Dendritic cell treated with granulocyte-macrophage colony-stimulating factor and Interleukin-4, amounts not matched to agents 40 ng/mL and 50 ng/mL, for 4 days (primary cell): ENCODE results near the gene PARP12.

Experiments used
- H3K27ac Mint-ChIP-seq: one replicate; pipeline ENCODE4 v1.8.0; 2022; ENCODE audit warnings: mild to moderate bottlenecking, mixed read lengths
- H3K27me3 Mint-ChIP-seq: one replicate; pipeline ENCODE4 v1.8.0; 2022; ENCODE audit warnings: mild to moderate bottlenecking, mixed read lengths
- H3K36me3 Mint-ChIP-seq: one replicate; pipeline ENCODE4 v1.8.0; 2022; ENCODE audit warnings: low read depth, mixed read lengths
- H3K4me1 Mint-ChIP-seq: one replicate; pipeline ENCODE4 v1.8.0; 2022; ENCODE audit warnings: low read depth, mixed read lengths
- H3K4me3 Mint-ChIP-seq: one replicate; pipeline ENCODE4 v1.8.0; 2022; ENCODE audit warnings: mild to moderate bottlenecking, moderate library complexity, mixed read lengths
- H3K9me3 Mint-ChIP-seq: one replicate; pipeline ENCODE4 v1.8.0; 2022; ENCODE audit warnings: mixed read lengths
- intact Hi-C: fragments of 100-400 bp; cut with micrococcal nuclease; formaldehyde crosslinking; loops from one replicate; pipeline ENCODE4 v1.15.0; 2022

PARP12 gene

GRCh38 chr7:140021603-140022002 is 41.1 kb downstream of the PARP12 start:
- H3K36me3 Mint-ChIP-seq: peaks cover 94% of the 10 kb centered on the region
- H3K27me3 Mint-ChIP-seq: no peaks in the 10 kb centered on the region
- no peak overlapping the region for H3K4me3 Mint-ChIP-seq
- intact Hi-C loops: no loop called here
- peak overlapping the region; percentile 21 for H3K27ac Mint-ChIP-seq
- H3K4me1 Mint-ChIP-seq: peaks cover 11% of the 10 kb centered on the region
- H3K9me3 Mint-ChIP-seq: no peaks in the 10 kb centered on the region

GRCh38 chr7:140019606-140020005 is 43.1 kb downstream of the PARP12 start:
- intact Hi-C loops: no loop called here
- H3K4me3 Mint-ChIP-seq: no peak overlapping the region
- peaks cover 92% of the 10 kb centered on the region for H3K36me3 Mint-ChIP-seq

GRCh38 chr7:140019172-140019571 is 43.6 kb downstream of the PARP12 start:
- Mint-ChIP-seq H3K4me1 (peaks cover 11% of the 10 kb centered on the region), H3K36me3 (peaks cover 92% of the 10 kb centered on the region), H3K27me3 (no peaks in the 10 kb centered on the region), H3K27ac (no peak overlapping the region), H3K9me3 (no peaks in the 10 kb centered on the region), H3K4me3 (no peak overlapping the region)
- intact Hi-C loops: no loop called here

More at GRCh38 chr7:140019606-140020005, 43.1 kb downstream of the PARP12 start:
- no peaks in the 10 kb centered on the region for H3K9me3 Mint-ChIP-seq
- H3K4me1 Mint-ChIP-seq: peaks cover 11% of the 10 kb centered on the region
- no peak overlapping the region for H3K27ac Mint-ChIP-seq
- H3K27me3 Mint-ChIP-seq: no peaks in the 10 kb centered on the region

GRCh38 chr7:140018125-140019043 is 44.4 kb downstream of the PARP12 start:
- no peak overlapping the region for H3K4me3 Mint-ChIP-seq
- H3K4me1 Mint-ChIP-seq: peaks cover 11% of the 10 kb centered on the region
- peaks cover 92% of the 10 kb centered on the region for H3K36me3 Mint-ChIP-seq
- no peaks in the 10 kb centered on the region for H3K27me3 Mint-ChIP-seq
- intact Hi-C loops: no loop called here
- H3K27ac Mint-ChIP-seq: no peak overlapping the region
- H3K9me3 Mint-ChIP-seq: no peaks in the 10 kb centered on the region

- Mint-ChIP-seq H3K27me3 (no peaks in the 10 kb centered on the region), H3K36me3 (peaks cover 92% of the 10 kb centered on the region), H3K27ac (no peak overlapping the region), H3K4me3 (no peak overlapping the region), H3K9me3 (no peaks in the 10 kb centered on the region), H3K4me1 (peaks cover 11% of the 10 kb centered on the region)
- intact Hi-C loops: no loop called here
These were observed 45.2 kb downstream of the PARP12 start for GRCh38 chr7:140017543-140017942.

GRCh38 chr7:140017034-140017433 is 45.7 kb downstream of the PARP12 start:
- intact Hi-C loops: no loop called here
- Mint-ChIP-seq H3K4me1 (peaks cover 8% of the 10 kb centered on the region), H3K4me3 (no peak overlapping the region), H3K9me3 (no peaks in the 10 kb centered on the region), H3K36me3 (peaks cover 92% of the 10 kb centered on the region), H3K27ac (no peak overlapping the region), H3K27me3 (no peaks in the 10 kb centered on the region)

- intact Hi-C loops: no loop called here
- Mint-ChIP-seq H3K4me1 (peaks cover 3% of the 10 kb centered on the region), H3K9me3 (no peaks in the 10 kb centered on the region), H3K27me3 (no peaks in the 10 kb centered on the region), H3K4me3 (no peak overlapping the region), H3K27ac (no peak overlapping the region), H3K36me3 (peaks cover 92% of the 10 kb centered on the region)
These were observed 46.2 kb downstream of the PARP12 start for GRCh38 chr7:140016540-140016939.

- Mint-ChIP-seq H3K36me3 (peaks cover 96% of the 10 kb centered on the region), H3K4me1 (no peaks in the 10 kb centered on the region), H3K9me3 (no peaks in the 10 kb centered on the region), H3K4me3 (no peak overlapping the region), H3K27ac (no peak overlapping the region), H3K27me3 (no peaks in the 10 kb centered on the region)
- intact Hi-C loops: no loop called here
These were observed 47.2 kb downstream of the PARP12 start for GRCh38 chr7:140015471-140015970.

GRCh38 chr7:140014123-140014522 is 48.6 kb downstream of the PARP12 start:
- Mint-ChIP-seq H3K27me3 (no peaks in the 10 kb centered on the region), H3K4me3 (no peak overlapping the region), H3K4me1 (no peaks in the 10 kb centered on the region), H3K36me3 (peaks cover 97% of the 10 kb centered on the region), H3K27ac (no peak overlapping the region), H3K9me3 (no peaks in the 10 kb centered on the region)
- intact Hi-C loops: no loop called here

GRCh38 chr7:140013676-140014075 is 49.1 kb downstream of the PARP12 start:
- no peaks in the 10 kb centered on the region for H3K27me3 Mint-ChIP-seq
- intact Hi-C loops: no loop called here
- no peaks in the 10 kb centered on the region for H3K4me1 Mint-ChIP-seq
- no peak overlapping the region for H3K27ac Mint-ChIP-seq
- no peaks in the 10 kb centered on the region for H3K9me3 Mint-ChIP-seq
- H3K4me3 Mint-ChIP-seq: no peak overlapping the region
- H3K36me3 Mint-ChIP-seq: peaks cover 97% of the 10 kb centered on the region

- no peaks in the 10 kb centered on the region for H3K27me3 Mint-ChIP-seq
- no peak overlapping the region for H3K27ac Mint-ChIP-seq
- H3K9me3 Mint-ChIP-seq: no peaks in the 10 kb centered on the region
- peaks cover 99% of the 10 kb centered on the region for H3K36me3 Mint-ChIP-seq
- intact Hi-C loops: no loop called here
- H3K4me3 Mint-ChIP-seq: no peak overlapping the region
- no peaks in the 10 kb centered on the region for H3K4me1 Mint-ChIP-seq
These were observed 52.4 kb downstream of the PARP12 start for GRCh38 chr7:140010194-140010895.

- no peak overlapping the region for H3K27ac Mint-ChIP-seq
- intact Hi-C loops: no loop called here
- H3K4me3 Mint-ChIP-seq: no peak overlapping the region
- peaks cover 99% of the 10 kb centered on the region for H3K36me3 Mint-ChIP-seq
- H3K9me3 Mint-ChIP-seq: no peaks in the 10 kb centered on the region
- H3K4me1 Mint-ChIP-seq: no peaks in the 10 kb centered on the region
- no peaks in the 10 kb centered on the region for H3K27me3 Mint-ChIP-seq
These were observed 53.0 kb downstream of the PARP12 start for GRCh38 chr7:140009735-140010134.

GRCh38 chr7:140008755-140009610 is 53.8 kb downstream of the PARP12 start:
- Mint-ChIP-seq H3K27ac (no peak overlapping the region), H3K4me1 (peaks cover 2% of the 10 kb centered on the region), H3K9me3 (no peaks in the 10 kb centered on the region), H3K4me3 (no peak overlapping the region), H3K36me3 (peaks cover 99% of the 10 kb centered on the region), H3K27me3 (no peaks in the 10 kb centered on the region)
- intact Hi-C loops: no loop called here
